ENCODE data around the gene DGLUCY. TPM values are rescaled to one million over a fixed set of nuclear protein-coding genes. Genes with fewer than 3 reads are reported as not detected.

DGLUCY gene
- total and polyA plus RNA-seq, 2 of the 13 experiments (the other 11 are each of a cell fraction or from before 2014, with no cell fraction given), result 14.8 to 36.3 TPM

DNA sequence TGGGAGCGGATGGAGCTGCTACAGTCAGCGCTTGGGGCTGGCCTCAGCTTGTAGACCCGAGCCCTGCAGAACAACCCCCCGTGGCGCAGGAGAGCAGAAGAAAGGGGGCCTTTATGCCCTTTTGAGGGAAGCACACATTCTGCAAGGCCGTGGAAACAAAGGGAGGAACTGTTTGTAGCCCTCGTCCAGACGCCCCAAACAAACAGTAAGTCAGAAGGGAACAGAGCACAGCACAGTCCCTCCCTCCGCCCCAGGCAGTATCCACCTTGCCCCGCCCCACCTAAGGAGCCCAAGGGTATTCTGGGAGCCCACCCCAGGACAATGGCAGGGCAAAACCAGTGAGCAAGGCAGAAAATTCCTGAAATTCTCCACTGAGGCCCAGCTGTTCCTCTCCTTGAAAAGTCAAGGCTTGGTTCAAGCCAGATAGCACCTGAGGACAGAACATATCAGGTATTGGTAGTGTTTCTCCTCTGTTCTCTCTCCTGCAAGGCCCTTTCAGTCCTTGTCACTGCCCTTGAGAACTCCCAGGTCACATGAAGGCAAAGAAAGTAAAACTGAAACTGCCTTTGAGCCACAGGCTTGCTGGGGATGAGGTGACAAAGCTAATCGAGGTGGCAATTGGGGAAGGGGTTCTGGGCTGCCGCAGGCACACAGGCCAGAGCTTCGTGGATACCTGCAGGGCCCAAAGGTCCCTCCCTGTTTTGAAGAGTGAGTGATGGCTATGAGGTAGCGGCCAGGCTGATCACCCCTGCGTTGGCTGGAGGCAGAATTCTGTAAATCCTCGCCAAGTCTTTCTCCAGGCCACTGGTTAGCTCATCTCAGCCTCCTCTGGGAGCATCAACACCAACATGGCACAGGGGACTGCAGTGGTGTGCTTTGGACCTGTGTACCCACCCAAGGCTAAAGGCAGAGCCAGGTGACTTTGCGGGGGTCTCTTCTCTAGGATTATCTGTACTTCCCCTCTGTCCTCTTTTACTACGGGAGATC, 499 bp downstream of the DGLUCY start (continued):
- TF ChIP-seq SIX4 (CRISPR knock-in tag; IDR thresholded peaks at IDR 0.05) (0 out of 2 replicates have a peak, but pooled peaks have one; percentile 17), SKIL (CRISPR knock-in tag; IDR thresholded peaks at IDR 0.05; ENCODE audit: borderline replicate concordance) (no peak), ZNF20 (CRISPR knock-in tag; IDR thresholded peaks at IDR 0.05) (no peak), ARHGAP35 (CRISPR knock-in tag; IDR thresholded peaks at IDR 0.05; ENCODE audit: borderline replicate concordance) (no peak), REPIN1 (CRISPR knock-in tag; IDR thresholded peaks at IDR 0.05; ENCODE audit: borderline replicate concordance, low read depth) (peak; percentile 21; the same call in 1 of the 2 replicates), RXRB (CRISPR knock-in tag; IDR thresholded peaks at IDR 0.05; ENCODE audit: borderline replicate concordance) (no peak), KLF11 (CRISPR knock-in tag; IDR thresholded peaks at IDR 0.05) (no peak), SAP130 (CRISPR knock-in tag; IDR thresholded peaks at IDR 0.05; ENCODE audit: low read depth) (no peak; the same call in none of the 2 replicates), BCL6 (CRISPR knock-in tag; IDR thresholded peaks at IDR 0.05) (no peak), DNMT1 (CRISPR knock-in tag; IDR thresholded peaks at IDR 0.05) (no peak), ZMYM3 (CRISPR knock-in tag; IDR thresholded peaks at IDR 0.05) (peak; percentile 6; the same call in 1 of the 2 replicates), POGZ (CRISPR knock-in tag; IDR thresholded peaks at IDR 0.05) (peak; percentile 52; the same call in 1 of the 2 replicates), CSRNP1 (CRISPR knock-in tag; IDR thresholded peaks at IDR 0.05) (no peak), TP53 (CRISPR knock-in tag; conservative IDR thresholded peaks at IDR 0.05) (no peak), ZNF510 (CRISPR knock-in tag; IDR thresholded peaks at IDR 0.05; ENCODE audit: low read depth) (peak; percentile 10; the same call in 1 of the 2 replicates), ZNF616 (CRISPR knock-in tag; IDR thresholded peaks at IDR 0.05; ENCODE audit: low read depth) (0 out of 2 replicates have a peak, but pooled peaks have one; percentile 77), ISL2 (CRISPR knock-in tag; IDR thresholded peaks at IDR 0.05) (no peak), PHF20 (CRISPR knock-in tag; IDR thresholded peaks at IDR 0.05) (peak; percentile 65), ARID2 (CRISPR knock-in tag; IDR thresholded peaks at IDR 0.05; ENCODE audit: borderline replicate concordance) (no peak), ZNF879 (CRISPR knock-in tag; IDR thresholded peaks at IDR 0.05) (0 out of 2 replicates have a peak, but pooled peaks have one; percentile 39), CREB1 (IDR thresholded peaks at IDR 0.05) (no peak), CREB1 (CRISPR knock-in tag; IDR thresholded peaks at IDR 0.05) (no peak), SP4 (CRISPR knock-in tag; IDR thresholded peaks at IDR 0.05) (peak; percentile 52; the same call in 1 of the 2 replicates)
- TF ChIP-seq, protein P1, sequence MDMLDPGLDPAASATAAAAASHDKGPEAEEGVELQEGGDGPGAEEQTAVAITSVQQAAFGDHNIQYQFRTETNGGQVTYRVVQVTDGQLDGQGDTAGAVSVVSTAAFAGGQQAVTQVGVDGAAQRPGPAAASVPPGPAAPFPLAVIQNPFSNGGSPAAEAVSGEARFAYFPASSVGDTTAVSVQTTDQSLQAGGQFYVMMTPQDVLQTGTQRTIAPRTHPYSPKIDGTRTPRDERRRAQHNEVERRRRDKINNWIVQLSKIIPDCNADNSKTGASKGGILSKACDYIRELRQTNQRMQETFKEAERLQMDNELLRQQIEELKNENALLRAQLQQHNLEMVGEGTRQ (IDR thresholded peaks at IDR 0.05; ENCODE audit: low read depth, low read length), result peak; percentile 87
- TF ChIP-seq, protein P1 (CRISPR knock-in tag; IDR thresholded peaks at IDR 0.05; ENCODE audit: borderline replicate concordance), result peak; percentile 88; the same call in 1 of the 2 replicates

Measured in HepG2 (cell line).